HEK293T (cell line): ENCODE results near the gene SH3PXD2A.

Source experiments
- ARNT ChIP-seq: fragments of 450-650 bp; IDR thresholded peaks from 2 replicates; pipeline ENCODE4 v1.6.1; 2017; ENCODE audit warnings: mild to moderate bottlenecking
- BHLHE40 ChIP-seq: fragments of 450-650 bp; IDR thresholded peaks from 2 replicates; pipeline ENCODE4 v1.6.1; 2016; ENCODE audit warnings: mild to moderate bottlenecking, moderate library complexity, borderline replicate concordance
- CTBP1 ChIP-seq: fragments of 450-650 bp; IDR thresholded peaks from 2 replicates; pipeline ENCODE4 v1.6.1; 2016; ENCODE audit warnings: borderline replicate concordance
- FOXA1 ChIP-seq: fragments of 450-650 bp; IDR thresholded peaks from 2 replicates; pipeline ENCODE4 v1.6.1; 2016; ENCODE audit warnings: mild to moderate bottlenecking
- FOXK2 ChIP-seq: fragments of 450-650 bp; IDR thresholded peaks from 2 replicates; pipeline ENCODE4 v1.6.1; 2016; ENCODE audit warnings: mild to moderate bottlenecking
- FOXM1 ChIP-seq: fragments of 450-650 bp; IDR thresholded peaks from 2 replicates; pipeline ENCODE4 v1.6.1; 2017; ENCODE audit warnings: mild to moderate bottlenecking, borderline replicate concordance
- HDGF ChIP-seq: fragments of 450-650 bp; IDR thresholded peaks from 2 replicates; pipeline ENCODE4 v1.6.1; 2017; ENCODE audit warnings: antibody characterized with exemption, borderline replicate concordance
- L3MBTL2 ChIP-seq: fragments of 450-650 bp; conservative IDR thresholded peaks from 2 replicates; pipeline ENCODE4 v1.6.1; 2016; ENCODE audit warnings: mild to moderate bottlenecking
- NFRKB ChIP-seq: fragments of 450-650 bp; IDR thresholded peaks from 2 replicates; pipeline ENCODE4 v1.6.1; 2016; ENCODE audit warnings: mild to moderate bottlenecking, moderate library complexity
- SP1 ChIP-seq: fragments of 450-650 bp; IDR thresholded peaks from 2 replicates; pipeline ENCODE4 v1.6.1; 2017
- SUZ12 ChIP-seq: fragments of 450-650 bp; IDR thresholded peaks from 2 replicates; pipeline ENCODE4 v1.6.1; 2016; ENCODE audit warnings: mild to moderate bottlenecking
- TARDBP ChIP-seq: fragments of 450-650 bp; IDR thresholded peaks from 2 replicates; pipeline ENCODE4 v1.6.1; 2016
- ZNF384 ChIP-seq: fragments of 450-650 bp; IDR thresholded peaks from 2 replicates; pipeline ENCODE4 v1.6.1; 2016
- TF ChIP-seq, protein P1 (sequence below): fragments of 450-650 bp; IDR thresholded peaks from 2 replicates; pipeline ENCODE4 v1.6.1; 2016

DNA sequence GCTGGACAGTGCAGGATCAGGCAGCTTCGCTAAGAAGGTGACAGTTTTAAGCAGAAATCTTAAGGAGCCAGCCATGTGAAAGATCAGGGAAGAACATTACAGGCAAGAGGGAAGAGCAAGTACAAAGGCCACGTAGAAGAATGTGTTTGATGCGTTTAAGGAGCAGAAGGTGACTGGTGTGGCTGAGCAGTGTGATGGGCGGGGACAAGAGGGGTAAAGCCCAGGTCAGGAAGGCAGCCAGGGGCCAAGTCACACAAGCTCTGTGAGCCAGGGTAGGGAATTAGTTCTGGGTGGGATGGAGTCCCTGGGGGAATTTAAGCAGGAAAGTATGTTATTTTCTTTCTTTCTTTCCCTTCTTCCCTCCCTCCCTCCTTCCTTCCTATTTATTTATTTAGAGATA is 166.9 kb downstream of the SH3PXD2A start:
- TF ChIP-seq BHLHE40 = no peak
- no peak for TF ChIP-seq TARDBP
- no peak for TF ChIP-seq SP1
- no peak for TF ChIP-seq ZNF384
- TF ChIP-seq CTBP1 = no peak
- no peak for TF ChIP-seq FOXA1
- TF ChIP-seq HDGF = no peak
- TF ChIP-seq SUZ12 = no peak
- TF ChIP-seq, protein P1, sequence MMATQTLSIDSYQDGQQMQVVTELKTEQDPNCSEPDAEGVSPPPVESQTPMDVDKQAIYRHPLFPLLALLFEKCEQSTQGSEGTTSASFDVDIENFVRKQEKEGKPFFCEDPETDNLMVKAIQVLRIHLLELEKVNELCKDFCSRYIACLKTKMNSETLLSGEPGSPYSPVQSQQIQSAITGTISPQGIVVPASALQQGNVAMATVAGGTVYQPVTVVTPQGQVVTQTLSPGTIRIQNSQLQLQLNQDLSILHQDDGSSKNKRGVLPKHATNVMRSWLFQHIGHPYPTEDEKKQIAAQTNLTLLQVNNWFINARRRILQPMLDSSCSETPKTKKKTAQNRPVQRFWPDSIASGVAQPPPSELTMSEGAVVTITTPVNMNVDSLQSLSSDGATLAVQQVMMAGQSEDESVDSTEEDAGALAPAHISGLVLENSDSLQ = no peak
- TF ChIP-seq FOXM1 = no peak
- TF ChIP-seq L3MBTL2 = no peak
- no peak for TF ChIP-seq ARNT
- no peak for TF ChIP-seq NFRKB
- no peak for TF ChIP-seq FOXK2
